ENCODE data around the gene OSTF1.

- TF ChIP-seq MAX (IDR thresholded peaks at IDR 0.05; ENCODE audit: insufficient read depth, insufficient read length) = no peak
- no peak for TF ChIP-seq CTCF (IDR thresholded peaks at IDR 0.05; ENCODE audit: extremely low read depth in 1 of 2, insufficient read depth in 1 of 2, low read depth in 1 of 2, low read length in 2 of 2)
- no peak for TF ChIP-seq POLR2A (IDR thresholded peaks at IDR 0.05; ENCODE audit: low read depth, low read length)
- no peak for TF ChIP-seq POLR2AphosphoS5 (IDR thresholded peaks at IDR 0.05; ENCODE audit: insufficient read depth, low read depth, low read length)
- no peak for TF ChIP-seq MYC (IDR thresholded peaks at IDR 0.05; ENCODE audit: low read depth, low read length)
- TF ChIP-seq FOS (IDR thresholded peaks at IDR 0.05; ENCODE audit: borderline replicate concordance, insufficient read depth, low read length) = no peak
- no peak for TF ChIP-seq EZH2 (IDR thresholded peaks at IDR 0.05; ENCODE audit: borderline replicate concordance, low read depth, low read length, severe bottlenecking)
Observed at GRCh38 chr9:75047506-75047905, 40.8 kb upstream of the OSTF1 start.
